Measurements from ENCODE around the gene NR5A2. TPM values are rescaled to one million over a fixed set of nuclear protein-coding genes. Genes with fewer than 3 reads are reported as not detected.

The NR5A2 gene
- total RNA-seq, 2 donors from 2014 or later: 45.5 to 65.9 TPM

DNA sequence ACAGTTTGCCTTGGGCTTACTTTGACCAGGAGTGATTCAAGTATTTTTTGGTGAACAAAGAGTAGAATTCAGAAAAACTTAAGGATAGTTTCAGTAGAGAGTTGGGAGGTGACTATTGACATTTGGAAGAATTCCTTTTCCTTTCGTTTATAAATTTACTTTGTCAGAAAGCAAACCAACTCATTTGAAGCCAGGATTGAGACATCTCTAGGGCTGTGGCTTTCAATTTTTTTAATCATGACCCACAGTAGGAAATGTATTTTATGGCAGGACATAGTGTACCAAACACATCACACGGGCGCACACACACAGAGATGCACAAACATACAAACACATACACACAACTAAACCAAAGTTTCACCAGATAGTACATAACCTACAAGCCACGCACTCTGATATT, 24.1 kb downstream of the NR5A2 start:
- H3K9ac ChIP-seq (ENCODE audit: low read depth in 2 of 2, low read length in 2 of 2): no peak overlapping the region
- H3K4me3 ChIP-seq: no peak overlapping the region
- no peak overlapping the region for H3K27ac ChIP-seq
- no peaks in the 10 kb centered on the region for H3K9me3 ChIP-seq
- DNase-seq: no peak
- intact Hi-C loops (cut with DNase I): no loop called here
- H3K4me1 ChIP-seq: no peaks in the 10 kb centered on the region
- TF ChIP-seq, protein P1, sequence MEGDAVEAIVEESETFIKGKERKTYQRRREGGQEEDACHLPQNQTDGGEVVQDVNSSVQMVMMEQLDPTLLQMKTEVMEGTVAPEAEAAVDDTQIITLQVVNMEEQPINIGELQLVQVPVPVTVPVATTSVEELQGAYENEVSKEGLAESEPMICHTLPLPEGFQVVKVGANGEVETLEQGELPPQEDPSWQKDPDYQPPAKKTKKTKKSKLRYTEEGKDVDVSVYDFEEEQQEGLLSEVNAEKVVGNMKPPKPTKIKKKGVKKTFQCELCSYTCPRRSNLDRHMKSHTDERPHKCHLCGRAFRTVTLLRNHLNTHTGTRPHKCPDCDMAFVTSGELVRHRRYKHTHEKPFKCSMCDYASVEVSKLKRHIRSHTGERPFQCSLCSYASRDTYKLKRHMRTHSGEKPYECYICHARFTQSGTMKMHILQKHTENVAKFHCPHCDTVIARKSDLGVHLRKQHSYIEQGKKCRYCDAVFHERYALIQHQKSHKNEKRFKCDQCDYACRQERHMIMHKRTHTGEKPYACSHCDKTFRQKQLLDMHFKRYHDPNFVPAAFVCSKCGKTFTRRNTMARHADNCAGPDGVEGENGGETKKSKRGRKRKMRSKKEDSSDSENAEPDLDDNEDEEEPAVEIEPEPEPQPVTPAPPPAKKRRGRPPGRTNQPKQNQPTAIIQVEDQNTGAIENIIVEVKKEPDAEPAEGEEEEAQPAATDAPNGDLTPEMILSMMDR (IDR thresholded peaks at IDR 0.05): no peak
- H3K36me3 ChIP-seq: no peaks in the 10 kb centered on the region
- H3K27me3 ChIP-seq: no peaks in the 10 kb centered on the region

DNA sequence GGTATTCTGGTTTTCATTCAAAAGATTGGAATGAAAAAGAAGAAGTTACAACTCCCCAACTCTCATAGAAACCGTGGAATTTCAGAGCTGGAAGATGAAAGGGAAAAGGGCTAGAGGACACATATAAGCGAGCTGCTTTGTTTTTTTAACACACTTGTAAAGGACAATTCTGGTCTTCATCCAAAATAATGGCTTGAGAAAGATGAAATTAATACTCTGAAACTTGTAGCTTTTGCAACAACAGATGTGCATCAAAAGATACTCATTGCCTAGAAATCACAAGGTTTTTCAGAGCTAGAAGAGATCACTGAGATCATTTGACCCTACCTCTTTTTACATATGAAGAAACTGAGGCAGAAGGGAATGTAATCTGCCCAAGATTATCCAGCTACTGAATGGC, 25.6 kb downstream of the NR5A2 start:
- Histone ChIP-seq H3K36me3 (no peaks in the 10 kb centered on the region), H3K4me3 (no peak overlapping the region), H3K4me1 (no peaks in the 10 kb centered on the region), H3K27me3 (no peaks in the 10 kb centered on the region), H3K27ac (no peak overlapping the region), H3K9ac (ENCODE audit: low read depth in 2 of 2, low read length in 2 of 2) (no peak overlapping the region), H3K9me3 (no peaks in the 10 kb centered on the region)
- no peak for DNase-seq
- TF ChIP-seq, protein P1 (IDR thresholded peaks at IDR 0.05): no peak
- intact Hi-C loops (cut with DNase I): no loop called here

DNA sequence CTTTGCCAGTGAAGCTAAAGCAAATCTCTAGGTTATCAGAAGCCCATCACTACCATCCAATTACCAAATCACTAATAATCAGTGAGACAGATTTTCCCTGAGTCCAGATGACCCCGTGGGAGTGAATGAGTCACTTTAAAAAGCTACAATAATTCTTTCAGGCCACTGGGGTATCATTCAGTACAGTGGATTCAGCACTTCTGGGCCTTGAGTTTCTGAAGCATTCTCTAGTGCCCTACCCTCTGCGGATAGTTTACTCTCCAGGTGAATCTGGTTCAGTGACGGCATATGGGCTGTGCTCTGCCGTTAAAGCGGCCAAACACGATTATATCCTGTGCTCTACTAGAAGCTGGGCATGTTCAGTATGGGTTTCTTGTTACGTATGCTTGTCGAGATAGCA, 26.1 kb downstream of the NR5A2 start:
- no peaks in the 10 kb centered on the region for H3K4me1 ChIP-seq
- no peak overlapping the region for H3K4me3 ChIP-seq
- no peak overlapping the region for H3K27ac ChIP-seq
- intact Hi-C loops (cut with DNase I): no loop called here
- no peaks in the 10 kb centered on the region for H3K9me3 ChIP-seq
- H3K36me3 ChIP-seq: no peaks in the 10 kb centered on the region
- TF ChIP-seq, protein P1 (IDR thresholded peaks at IDR 0.05): no peak
- no peak overlapping the region for H3K9ac ChIP-seq (ENCODE audit: low read depth in 2 of 2, low read length in 2 of 2)
- H3K27me3 ChIP-seq: no peaks in the 10 kb centered on the region
- no peak for DNase-seq

DNA sequence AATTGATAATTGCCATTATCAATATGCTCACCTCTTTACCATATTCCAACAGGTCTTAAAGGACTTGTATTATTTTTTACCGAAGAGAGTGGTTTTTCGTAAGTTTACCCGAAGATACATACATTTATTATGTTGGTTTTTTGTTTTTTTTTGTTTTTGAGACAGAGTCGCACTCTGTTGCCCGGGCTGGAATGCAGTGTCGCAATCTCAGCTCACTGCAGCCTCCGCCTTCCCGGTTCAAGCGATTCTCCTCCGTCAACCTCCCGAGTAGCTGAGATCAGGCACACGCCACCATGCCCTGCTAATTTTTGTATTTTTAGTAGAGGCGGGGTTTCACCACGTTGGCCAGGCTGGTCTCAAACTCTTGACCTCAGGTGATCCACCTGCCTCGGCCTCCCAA, 30.8 kb downstream of the NR5A2 start:
- no peaks in the 10 kb centered on the region for H3K9me3 ChIP-seq
- no peaks in the 10 kb centered on the region for H3K36me3 ChIP-seq
- H3K27me3 ChIP-seq: no peaks in the 10 kb centered on the region
- no peak for DNase-seq
- TF ChIP-seq, protein P1 (IDR thresholded peaks at IDR 0.05): no peak
- no peak overlapping the region for H3K4me3 ChIP-seq
- no peak overlapping the region for H3K27ac ChIP-seq
- intact Hi-C loops (cut with DNase I): no loop called here
- no peak overlapping the region for H3K9ac ChIP-seq (ENCODE audit: low read depth in 2 of 2, low read length in 2 of 2)
- H3K4me1 ChIP-seq: no peaks in the 10 kb centered on the region

DNA sequence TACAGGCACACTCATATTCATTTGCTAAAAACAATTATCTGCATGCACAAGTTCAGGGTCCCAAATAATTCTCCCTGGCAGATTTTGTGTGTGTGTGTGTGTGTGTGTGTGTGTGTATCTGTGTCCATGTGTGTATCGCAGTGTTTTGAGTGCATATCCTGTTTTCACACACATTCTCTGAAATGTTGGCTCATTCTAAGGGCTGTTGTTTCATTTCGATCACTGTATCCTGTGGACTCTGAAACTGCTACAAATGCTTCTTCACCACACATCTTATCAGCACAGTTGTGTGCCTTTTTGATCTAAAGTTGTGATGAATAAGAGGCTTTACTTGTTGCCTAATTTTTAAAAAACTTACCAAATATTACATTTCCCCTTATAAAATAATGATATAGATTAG, 34.6 kb downstream of the NR5A2 start:
- TF ChIP-seq, protein P1 (IDR thresholded peaks at IDR 0.05): no peak
- no peak for DNase-seq
- no peaks in the 10 kb centered on the region for H3K9me3 ChIP-seq
- H3K4me3 ChIP-seq: no peak overlapping the region
- no peaks in the 10 kb centered on the region for H3K36me3 ChIP-seq
- no peaks in the 10 kb centered on the region for H3K27me3 ChIP-seq
- no peaks in the 10 kb centered on the region for H3K4me1 ChIP-seq
- no peak overlapping the region for H3K27ac ChIP-seq
- intact Hi-C loops (cut with DNase I): no loop called here
- no peak overlapping the region for H3K9ac ChIP-seq (ENCODE audit: low read depth in 2 of 2, low read length in 2 of 2)

Data from colonic mucosa (tissue), 4 donors.